COLO668 (cell line): ENCODE data around the gene SHISA6.

Experiments used
- DNase-seq: peaks from one replicate; lab custom pipeline; 2025; ENCODE audit not compliant: unreplicated experiment; lab: John Stamatoyannopoulos, UW

SHISA6 gene

GRCh38 chr17:11240841-11241610 lies at the start of gene SHISA6:
TSS of gene SHISA6 (plus strand) at chr17:11241213.
- DNase-seq, result no peak

GRCh38 chr17:11195801-11196200 lies 45.2 kb upstream of the SHISA6 start:
- no peak for DNase-seq

- DNase-seq, result no peak
These were observed 36.0 kb upstream of the SHISA6 start for GRCh38 chr17:11204991-11205390.

GRCh38 chr17:11205659-11206058 lies 35.4 kb upstream of the SHISA6 start:
- no peak for DNase-seq

- DNase-seq, result no peak
These were observed 31.1 kb upstream of the SHISA6 start for GRCh38 chr17:11209906-11210305.

- DNase-seq, result no peak
These were observed 28.2 kb upstream of the SHISA6 start for GRCh38 chr17:11212792-11213191.

GRCh38 chr17:11216976-11217375 lies 24.0 kb upstream of the SHISA6 start:
- DNase-seq, result no peak

GRCh38 chr17:11221196-11221595 lies 19.8 kb upstream of the SHISA6 start:
- no peak for DNase-seq

GRCh38 chr17:11221721-11222120 lies 19.3 kb upstream of the SHISA6 start:
- no peak for DNase-seq

GRCh38 chr17:11238705-11239104 lies 2.3 kb upstream of the SHISA6 start:
- DNase-seq, result no peak

GRCh38 chr17:11239379-11239970 lies 1.5 kb upstream of the SHISA6 start:
- DNase-seq, result no peak

- DNase-seq, result no peak
These were observed 772 bp upstream of the SHISA6 start for GRCh38 chr17:11240041-11240840.

- no peak for DNase-seq
These were observed 706 bp downstream of the SHISA6 start for GRCh38 chr17:11241611-11242226.

GRCh38 chr17:11242411-11242810 lies 1.4 kb downstream of the SHISA6 start:
- no peak for DNase-seq

GRCh38 chr17:11244776-11245175 lies 3.8 kb downstream of the SHISA6 start:
- DNase-seq, result no peak

- no peak for DNase-seq
These were observed 4.2 kb downstream of the SHISA6 start for GRCh38 chr17:11245187-11245586.

GRCh38 chr17:11245791-11246190 lies 4.8 kb downstream of the SHISA6 start:
- DNase-seq, result no peak

GRCh38 chr17:11250161-11250560 lies 9.1 kb downstream of the SHISA6 start:
- DNase-seq, result no peak

GRCh38 chr17:11251561-11252107 lies 10.6 kb downstream of the SHISA6 start:
- DNase-seq, result no peak

GRCh38 chr17:11252146-11252545 lies 11.1 kb downstream of the SHISA6 start:
- DNase-seq, result no peak

GRCh38 chr17:11256877-11257276 lies 15.9 kb downstream of the SHISA6 start:
- no peak for DNase-seq
